ENCODE results near the gene ATXN1.
"Not testable (repeated sequence)": the region's sequence is repeated elsewhere in the genome, so short reads cannot be mapped to it uniquely, and the experiment has no call there.

Gene ATXN1

DNA sequence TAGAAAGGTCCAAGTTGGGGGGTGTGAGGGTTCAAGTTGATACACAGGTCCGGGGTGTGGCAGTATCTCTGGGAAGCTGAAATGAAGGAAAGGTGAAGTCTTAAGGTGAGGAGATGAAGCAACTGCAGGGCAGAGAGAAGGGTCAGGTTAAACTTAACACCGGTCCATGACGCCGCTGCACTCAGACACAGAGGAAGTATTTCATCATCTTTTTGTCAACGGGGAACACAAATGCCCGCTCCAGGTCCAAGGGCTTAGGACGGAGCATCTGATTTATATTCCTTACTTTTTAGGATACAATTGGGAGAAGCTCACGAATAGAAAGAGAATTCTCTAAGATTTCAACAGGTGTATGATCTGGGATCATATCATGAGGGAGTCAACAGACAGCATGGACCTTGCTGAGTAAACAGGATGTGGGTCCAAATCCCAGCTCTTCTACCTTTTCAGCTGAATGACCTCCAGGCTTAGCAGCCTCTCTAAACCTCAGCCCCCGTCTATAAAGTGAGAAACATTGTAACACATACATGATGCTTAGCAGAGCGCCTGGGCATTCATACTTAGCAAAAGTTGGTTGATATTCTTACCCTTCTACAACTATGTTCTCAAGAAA, 197.5 kb downstream of the ATXN1 start:
- no peak for DNase-seq

DNA sequence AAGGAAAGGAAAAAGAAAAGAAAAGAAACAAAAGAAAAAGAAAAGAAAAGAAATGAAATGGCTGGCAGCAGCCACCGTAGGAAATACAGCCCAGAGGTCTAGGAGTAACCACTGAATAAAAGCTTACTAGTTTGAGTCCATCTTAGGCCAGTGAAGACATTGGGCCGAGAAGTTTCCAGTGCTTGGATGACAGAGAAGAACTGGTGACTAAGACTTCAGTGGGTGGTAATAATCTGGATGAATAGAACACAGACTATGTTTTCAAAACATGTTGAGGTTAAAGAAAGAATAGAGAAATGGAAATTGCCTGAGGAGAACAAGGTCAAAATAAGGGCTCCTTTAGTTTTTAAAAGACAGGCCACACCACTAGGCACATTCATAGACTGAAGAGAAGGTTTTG, 198.8 kb downstream of the ATXN1 start:
- no peak for DNase-seq

DNA sequence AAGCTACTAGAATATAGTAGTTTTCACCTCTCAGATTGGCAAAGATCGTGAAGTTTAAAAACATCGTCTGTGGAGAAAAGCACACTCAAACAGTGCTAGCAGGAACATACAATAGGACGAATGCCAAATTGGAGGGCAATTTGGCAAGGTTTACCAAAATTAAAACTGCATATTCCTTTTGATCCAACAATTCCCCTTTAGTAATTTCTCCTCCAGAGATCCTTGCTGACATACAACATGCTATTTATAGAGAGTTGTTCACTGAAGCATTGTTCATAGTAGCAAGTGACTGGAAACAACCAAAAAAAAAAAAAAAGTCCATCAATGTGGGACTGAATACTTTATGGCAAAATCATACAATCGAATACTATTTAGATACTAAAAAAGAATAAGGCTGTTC, 202.2 kb downstream of the ATXN1 start:
- no peak for DNase-seq

DNA sequence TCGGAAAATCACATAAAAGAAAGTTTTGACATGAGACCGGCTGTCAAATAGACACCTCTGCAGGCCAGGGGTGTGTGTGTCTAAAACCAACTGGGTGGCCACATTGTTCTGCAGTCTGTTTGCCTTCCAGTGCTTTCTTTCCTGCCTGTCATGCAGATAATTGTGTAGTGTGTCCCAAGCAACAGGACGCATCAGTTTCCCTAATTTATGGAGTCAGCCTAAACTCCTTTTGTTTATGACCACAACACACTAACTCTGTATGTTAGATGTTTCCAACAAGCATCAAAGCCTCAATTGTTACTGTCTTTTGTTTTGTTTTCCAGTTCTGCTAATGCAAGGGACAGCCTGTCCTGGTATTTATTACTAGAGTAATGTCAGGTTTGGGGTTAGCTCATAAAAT, 205.7 kb downstream of the ATXN1 start:
- DNase-seq, result no peak

DNA sequence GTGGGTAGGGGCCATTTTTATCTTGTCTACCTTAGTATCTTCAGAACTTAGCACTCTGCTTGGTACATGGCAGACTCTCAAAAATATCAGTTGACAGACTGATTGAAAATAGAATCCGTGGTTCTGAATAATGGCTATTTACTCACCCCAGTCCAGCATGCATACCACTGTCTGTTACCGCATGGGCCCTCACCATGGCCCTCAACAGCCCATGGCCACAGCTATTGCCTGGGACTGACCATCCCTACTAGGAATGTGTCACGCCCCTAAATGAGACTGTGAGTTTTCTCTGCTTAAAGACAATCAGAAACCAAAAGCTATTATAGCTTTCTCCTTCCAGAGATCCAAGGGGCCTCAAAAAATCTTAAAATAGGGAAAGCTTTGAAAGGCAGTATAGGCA, 207.7 kb downstream of the ATXN1 start:
- DNase-seq, result no peak

DNA sequence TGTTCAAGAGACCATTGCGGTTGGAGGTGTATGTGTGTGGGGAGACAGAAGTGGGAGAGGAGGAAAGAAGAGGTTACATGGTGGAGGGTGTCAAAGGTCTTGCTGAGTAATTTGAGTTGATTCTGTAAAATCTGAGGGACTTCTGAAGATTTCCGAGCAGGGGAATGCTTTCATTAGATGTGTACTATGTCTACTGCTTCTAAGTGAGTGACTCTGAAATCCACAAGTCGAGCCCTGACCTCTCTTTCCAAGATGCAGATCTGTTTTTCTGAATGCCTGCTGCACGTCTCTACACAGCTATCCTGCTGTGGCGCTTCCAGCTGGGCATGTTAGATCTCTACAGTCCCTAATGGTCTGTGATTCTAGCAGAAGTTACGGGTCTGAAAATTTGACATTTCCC, 209.8 kb downstream of the ATXN1 start:
- no peak for DNase-seq

DNA sequence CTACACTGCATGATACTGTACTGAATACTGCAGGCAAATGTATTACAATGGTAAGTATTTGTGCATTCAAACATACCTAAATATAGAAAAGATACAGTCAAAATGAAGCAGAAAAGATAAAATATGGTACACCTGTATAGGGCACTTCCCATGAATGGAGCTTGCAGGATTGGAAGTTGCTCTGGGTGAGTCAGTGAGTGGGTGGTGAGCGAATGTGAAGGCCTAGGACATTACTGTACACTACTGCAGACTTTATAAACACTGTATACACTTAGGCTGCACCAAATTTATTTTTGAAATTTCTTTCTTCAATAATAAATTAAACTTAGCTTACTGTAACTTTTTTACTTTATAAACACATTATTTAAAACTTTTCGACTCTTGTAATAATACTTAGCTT, 213.1 kb downstream of the ATXN1 start:
- DNase-seq, result no peak

DNA sequence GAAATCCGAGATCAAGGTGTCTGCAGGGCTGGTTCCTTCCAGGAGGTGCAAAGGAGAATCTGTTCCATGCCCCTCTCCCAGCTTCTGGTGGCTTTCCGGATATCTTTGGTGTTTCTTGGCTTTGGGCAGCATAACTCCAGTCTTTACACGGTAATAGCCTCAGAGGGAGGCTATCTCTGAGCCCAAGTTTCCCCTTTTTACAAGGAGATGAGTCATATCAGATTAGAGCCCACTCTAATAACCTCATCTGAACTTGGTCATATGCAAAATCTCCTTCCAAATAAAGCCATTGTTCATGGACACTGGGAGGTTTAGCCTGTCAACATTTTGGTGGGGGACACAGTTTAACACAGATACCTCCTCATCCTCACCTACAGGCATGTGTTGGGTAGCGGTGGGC, 213.7 kb downstream of the ATXN1 start:
- DNase-seq, result no peak

DNA sequence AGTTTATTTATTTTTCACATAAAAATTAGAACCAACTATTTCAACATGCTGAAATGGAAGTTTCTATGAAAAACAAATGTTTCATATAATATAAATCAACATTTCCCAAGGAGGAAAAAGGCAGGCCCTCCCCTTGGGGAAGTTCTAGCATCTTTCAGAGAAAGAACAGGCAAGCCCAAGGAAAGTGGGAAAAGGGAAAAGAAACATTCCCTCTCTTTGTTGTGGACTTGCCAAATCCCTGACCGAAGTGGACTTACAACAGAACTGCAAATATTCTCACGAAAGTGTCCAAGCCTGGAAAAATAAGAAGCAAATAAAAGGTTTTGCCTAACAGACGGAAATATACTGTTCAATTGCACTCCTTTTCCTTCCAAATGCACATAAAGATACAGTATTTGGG, 214.4 kb downstream of the ATXN1 start:
- no peak for DNase-seq

DNA sequence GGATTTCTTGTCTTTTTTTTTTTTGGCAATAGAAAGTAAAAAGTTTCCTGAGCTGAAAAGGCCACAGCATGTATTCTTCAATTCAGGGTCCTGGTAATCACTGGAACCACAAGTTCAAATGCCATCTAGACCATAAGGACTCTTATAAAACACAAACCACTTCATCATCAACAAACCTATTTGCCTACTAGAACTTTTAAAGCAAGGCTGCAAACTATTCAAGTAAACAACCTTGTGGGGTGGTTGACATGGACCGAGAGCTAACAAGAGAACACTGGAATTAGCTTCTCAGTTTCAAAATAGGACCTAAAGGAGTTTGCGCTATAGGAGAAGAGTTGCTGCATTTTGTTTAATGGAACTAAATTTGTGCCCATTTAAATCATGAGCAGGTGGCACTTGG, 215.9 kb downstream of the ATXN1 start:
- no peak for DNase-seq

DNA sequence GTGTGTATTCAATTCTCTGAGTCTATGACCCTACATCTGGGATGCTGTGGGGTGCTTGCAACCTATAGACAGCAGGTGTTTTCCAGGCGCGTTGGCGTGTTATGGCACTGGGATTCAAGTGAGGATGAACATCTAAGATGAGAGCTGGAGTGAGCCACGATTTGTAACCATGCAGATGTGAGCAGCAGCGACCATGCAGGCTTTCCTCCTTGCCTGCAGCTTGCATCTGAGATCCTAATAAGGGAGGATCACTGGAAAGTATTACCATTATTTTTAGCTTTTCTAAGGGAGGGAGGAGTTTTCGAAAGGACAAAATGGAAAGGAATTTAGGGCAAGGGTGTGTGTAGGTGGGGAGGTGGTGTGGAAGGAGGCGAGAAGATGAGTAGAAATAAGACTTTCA, 216.7 kb downstream of the ATXN1 start:
- no peak for DNase-seq

DNA sequence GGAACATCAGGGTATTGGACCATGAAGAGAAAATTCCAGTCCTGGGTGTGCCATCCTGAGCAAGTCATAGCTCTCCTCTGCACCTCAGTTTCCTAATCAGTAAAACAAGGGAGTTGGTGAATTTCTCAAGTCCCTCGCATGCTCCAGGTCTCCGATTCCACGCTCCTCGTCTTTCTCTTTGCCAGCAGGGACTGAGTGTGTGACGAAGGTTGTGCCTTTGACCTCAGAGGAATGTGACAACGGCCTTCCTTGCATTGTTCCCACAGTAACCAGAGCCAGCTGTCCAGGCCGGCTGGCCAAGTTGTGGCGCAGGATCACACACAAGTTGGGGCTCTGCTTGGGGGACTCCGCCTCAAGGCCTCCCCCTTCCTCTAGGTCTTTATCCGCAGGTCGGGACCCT, 217.3 kb downstream of the ATXN1 start:
- DNase-seq, result no peak

DNA sequence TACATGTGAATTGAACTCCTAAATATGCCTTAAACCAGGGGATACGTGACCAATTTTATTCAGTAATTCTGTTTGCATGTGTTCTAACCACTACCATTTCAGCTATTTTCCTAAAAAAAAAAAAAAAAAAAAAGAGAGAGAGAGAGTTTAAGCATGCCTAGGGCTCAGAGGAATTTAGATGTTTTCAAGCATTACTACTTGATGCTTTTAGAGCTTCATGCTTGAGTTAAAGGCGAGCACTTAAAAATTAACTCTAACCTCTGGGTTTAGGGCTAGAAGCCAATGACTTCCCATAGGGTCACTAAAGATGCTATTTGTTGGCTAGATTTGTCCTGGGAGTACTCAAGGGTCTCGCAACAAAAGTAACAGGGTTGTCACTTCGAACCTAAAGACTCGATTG, 217.7 kb downstream of the ATXN1 start:
- no peak for DNase-seq

DNA sequence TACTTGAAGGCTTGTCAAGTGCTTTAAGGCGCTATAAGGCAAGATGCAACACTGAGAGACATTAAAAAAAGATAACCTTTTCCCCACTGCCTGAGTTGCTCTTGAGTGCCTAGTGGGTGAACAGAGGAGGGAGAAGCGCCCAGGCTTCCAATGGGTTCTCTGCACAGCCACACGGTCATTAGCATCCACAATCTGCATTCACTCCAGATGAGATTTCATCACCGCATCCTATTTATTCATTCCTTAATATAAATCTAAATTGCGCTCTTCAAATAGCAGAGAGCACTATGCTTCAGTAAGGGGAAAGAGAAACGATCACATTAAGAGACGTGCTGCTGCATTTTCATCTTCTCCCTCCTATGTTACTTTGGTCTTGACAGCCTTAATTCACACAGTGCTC, 219.2 kb downstream of the ATXN1 start:
- no peak for DNase-seq

DNA sequence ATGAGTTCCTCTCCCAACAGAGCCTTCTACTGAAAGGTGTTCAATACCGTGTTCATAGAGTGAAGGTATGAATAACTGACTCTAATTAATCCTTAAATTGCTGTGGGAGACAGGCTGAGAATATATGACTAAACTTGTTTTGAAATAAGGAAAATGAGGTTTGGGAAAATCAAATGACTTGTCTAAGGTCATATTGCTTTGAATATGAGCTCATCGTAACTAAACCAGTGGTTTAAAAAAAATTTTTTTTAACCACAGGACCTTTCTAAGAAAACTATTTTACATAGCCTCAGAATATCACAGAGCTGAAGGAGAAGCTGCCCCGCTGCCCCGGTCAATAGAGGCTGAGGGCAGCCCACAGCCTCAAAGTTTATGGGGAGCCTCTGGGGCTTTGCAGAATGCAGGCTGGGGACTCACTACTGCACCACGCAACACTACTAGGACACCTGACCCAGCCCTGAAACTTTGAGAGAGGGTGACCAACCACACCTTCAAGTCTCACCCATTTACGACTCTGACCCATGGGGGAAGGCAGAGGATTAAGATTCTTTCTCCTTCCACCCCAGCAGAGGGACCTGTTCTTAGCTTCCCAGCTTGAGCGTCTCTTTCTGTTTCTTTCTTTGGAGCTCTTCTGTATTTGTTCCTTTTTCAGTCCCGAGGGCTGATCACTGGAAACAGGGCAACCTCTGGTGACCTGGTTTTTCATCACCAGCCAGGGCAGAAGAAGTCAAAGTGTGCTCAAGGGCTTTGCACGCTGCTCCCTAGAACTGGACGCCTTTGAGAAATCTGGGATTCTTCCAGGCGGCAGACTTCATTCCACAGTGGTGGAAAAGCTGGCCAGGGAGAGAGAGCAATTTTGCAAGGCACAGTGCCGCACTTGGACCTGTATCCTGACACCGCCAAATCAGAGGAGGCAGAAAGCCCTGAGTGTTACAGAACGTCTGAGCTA, 220.2 kb downstream of the ATXN1 start:
- DNase-seq, result no peak

DNA sequence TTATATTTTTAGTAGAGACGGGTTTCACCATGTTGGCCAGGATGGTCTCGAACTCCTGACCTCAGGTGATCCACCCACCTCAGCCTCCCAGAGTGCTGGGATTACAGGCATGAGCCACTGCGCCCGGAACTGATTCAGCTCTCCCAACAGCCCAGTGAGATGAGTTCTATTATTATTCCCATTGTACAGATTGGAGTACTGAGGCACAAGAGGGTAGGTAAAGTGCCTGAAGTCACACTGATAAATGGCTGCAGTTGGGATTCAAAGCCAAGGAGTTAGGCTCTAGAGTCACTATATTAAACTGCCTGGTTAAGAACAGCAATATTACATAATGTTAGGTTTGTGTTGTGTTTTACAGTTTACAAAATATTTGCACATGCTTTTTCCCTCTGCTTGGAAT, 220.9 kb downstream of the ATXN1 start:
- DNase-seq, result not testable (repeated sequence)

DNA sequence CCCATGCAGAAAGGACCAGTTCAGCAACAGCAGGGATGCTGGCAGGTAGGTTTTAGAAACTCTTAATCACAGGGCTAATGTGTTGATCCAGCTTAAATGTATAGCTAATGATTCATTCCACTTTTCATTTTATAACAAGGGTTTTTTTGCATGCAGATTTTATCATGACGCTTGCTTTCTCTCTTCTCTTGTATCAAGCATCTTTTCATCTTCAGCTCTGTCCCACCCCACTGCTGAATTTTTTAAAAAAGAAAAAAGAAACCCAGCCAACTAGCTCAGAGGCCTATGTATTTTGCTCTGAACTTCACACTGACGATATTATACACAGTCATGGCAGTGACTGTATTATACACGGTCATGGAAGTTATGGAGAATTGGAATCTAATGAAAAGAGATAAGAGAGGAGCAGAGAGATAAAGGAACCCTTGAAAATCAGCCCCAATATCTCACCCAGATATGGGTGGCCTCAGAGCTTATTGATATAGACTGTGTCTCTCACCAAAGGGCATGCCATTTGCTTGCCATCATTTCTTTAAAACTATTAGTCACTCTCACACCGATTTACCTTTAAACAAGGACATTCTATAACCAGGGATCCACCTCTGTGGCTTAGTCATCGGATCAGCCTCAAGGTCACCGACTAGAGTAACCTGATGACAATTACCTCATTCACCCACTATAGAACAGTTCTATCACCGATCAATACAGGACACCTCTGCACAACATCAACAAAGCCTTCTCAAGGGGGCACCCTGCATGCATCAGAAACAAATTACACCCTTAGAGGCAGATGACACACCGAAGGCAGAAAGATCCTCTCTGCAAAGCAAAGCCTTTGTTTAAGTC, 222.0 kb downstream of the ATXN1 start:
- DNase-seq, result no peak

DNA sequence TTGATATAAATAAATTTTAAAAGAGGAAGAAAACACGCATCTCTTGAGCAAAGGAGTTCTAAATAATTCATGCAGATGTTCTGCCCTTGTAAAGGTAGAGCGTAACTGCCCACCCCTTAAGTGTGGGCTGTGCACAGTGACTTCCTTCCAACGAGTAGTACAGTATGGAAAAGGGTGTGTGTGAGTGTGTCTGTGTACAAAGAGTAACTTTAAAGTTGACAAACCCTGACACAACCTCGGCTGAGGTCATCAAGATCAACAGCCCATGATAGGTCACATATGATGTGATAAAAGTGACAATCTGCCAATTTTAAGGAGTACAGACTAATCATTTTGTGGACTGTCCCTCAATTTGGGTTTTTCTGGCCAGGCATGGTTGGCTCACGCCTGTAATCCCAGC, 225.7 kb downstream of the ATXN1 start:
- no peak for DNase-seq

DNA sequence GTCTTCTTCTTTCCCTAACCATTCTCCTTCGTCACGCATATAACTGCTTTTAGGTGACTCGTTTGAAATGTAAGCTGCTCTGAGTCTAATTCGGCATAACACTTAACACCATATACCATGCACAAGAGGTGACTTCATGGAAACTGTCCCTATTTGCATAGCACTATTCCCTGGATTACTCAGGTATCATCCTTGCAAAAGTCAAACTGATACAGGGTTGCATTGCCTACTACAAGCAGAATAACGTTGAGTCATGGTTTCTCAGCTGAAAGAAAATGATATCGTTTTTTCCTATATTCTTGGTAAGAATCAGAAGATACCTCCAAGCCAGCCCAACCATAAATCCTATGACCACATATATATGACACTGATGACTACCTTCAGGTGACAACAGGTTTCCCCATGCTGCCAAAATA, 227.5 kb downstream of the ATXN1 start:
- DNase-seq, result no peak

DNA sequence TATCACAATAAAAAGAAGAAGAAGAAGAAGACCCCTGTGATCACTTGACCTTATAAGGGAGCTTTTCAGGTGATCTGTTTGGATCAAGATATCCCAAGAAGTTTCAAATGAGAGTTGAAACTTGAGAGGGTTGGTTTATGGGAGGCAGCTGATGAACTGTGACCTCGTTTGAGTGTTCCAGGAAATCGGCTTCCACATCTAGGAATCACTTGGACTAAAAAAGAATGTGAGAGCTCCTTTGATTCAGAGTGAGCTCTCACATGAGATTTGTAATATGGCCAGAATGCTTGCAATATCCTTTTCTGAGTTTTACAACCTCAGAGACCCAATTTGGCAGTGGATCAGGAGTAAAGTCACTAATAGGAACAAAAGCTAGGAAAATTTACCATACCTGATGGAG, 228.1 kb downstream of the ATXN1 start:
- DNase-seq, result no peak

DNA sequence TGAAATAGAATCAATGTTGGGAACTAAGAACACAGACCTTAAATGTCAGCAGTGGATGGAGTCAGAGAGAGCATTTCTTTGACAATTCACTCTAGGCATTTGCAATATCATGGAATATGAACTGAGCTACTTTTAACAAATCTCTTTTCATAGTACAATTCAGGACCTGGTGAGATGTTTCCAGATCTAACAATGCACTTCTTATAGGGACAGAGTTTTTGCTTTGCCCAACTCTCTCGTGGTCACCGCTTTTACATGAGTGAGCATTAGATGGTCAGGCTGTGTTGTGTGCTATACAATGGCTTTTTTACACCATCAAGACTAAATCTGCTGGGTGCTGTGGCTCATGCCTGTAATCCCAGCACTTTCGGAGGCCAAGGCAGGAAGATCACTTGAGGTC, 233.6 kb downstream of the ATXN1 start:
- DNase-seq, result no peak

DNA sequence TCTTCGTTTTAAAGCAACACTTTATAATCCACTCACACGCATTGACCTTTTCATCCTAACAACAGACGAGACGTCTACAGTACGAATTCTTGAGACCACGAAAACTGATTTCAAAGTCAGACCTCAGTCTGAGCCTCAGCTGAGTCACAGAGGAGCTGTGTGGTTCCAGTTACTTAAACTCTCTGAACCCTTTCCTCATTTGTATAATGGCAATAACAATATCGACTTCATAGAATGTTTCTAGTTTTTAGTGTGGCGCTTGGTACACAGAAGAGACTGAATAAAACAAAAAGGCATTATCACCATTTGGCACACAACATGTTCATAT, 236.9 kb downstream of the ATXN1 start:
- no peak for DNase-seq

DNA sequence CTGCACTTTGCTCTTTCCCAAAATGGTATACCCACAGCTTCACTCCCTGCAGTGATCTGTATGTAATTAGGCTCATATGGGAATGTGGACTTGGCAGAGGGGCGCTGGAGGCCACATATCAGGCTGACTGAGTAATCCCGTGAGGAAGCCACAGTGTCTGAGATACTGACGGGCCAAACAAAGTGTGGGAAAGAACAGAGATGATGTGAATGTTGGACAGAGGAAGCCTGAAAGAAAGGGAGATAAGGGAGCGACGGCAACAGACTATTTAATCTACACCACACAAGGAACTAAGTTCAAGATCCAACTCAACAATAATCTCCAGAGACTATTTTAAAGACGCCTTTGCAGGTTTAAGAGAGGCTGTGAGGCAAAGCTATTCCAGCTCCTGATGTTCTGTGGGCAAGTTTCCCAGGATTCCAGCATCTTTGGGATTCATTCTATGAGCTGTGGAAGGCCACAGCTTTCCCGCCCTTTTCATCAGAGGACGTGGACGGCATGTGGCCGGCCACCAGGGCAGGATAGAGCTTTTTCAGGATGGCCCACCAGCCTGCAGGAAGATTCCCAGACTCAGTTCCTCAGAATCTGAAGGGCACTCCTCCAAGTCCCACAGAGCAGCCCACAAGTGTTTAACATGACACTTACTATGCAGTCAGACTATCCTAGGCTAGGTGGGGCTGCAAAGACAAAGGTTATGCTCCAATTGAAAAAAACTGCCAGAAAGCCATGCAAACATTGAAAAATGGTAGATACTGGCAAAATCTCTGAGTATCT, 237.5 kb downstream of the ATXN1 start:
- no peak for DNase-seq
